HG03064 (cell line): ENCODE data around the gene U2AF1L4.

Source experiments
- ATAC-seq: cut with Tn5 transposase; IDR thresholded peaks from one replicate; pipeline ENCODE4 v1.9.1; 2021; ENCODE audit warnings: low read depth; ENCODE audit not compliant: unreplicated experiment

U2AF1L4 gene

GRCh38 chr19:35743640-35744429 is 1.4 kb downstream of the U2AF1L4 start:
- ATAC-seq: no peak

DNA sequence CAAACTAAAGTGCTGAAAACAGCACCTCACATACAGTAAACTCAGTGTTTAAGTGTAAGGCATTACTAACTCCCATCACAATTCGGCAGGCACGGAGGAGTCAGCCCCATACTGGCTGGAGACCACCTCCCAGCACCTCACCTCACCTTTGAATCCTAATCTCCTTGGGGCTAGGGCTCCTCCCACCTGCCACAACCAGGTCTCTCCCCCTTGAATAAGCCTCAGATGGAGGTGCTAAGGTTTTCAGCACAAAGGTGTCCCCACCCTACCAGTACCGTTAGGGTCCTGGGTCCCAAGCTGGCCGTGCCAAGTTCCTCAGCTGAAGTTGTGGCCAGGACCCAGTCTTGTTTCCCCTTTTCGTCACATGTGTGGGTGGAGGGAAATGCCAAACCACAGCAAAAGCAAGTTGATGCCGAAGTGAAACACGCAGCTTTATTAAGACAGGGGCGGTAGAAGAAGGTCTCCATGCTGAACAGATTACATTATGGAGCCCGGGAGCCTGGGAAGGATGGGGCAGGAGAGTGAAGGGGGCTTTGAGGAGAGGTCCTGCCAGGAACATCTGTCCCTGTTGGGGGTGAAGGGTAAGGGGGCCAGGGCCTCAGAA is 3.0 kb downstream of the U2AF1L4 start, which contains the start of gene IGFLR1:
TSS of gene IGFLR1 (minus strand) at position 332 of the 604 bp plus-strand sequence. CDS start 1,272 bp downstream, outside the sequence.
- ATAC-seq: no peak

- no peak for ATAC-seq
Observed at GRCh38 chr19:35741203-35741515, 4.1 kb downstream of the U2AF1L4 start.

DNA sequence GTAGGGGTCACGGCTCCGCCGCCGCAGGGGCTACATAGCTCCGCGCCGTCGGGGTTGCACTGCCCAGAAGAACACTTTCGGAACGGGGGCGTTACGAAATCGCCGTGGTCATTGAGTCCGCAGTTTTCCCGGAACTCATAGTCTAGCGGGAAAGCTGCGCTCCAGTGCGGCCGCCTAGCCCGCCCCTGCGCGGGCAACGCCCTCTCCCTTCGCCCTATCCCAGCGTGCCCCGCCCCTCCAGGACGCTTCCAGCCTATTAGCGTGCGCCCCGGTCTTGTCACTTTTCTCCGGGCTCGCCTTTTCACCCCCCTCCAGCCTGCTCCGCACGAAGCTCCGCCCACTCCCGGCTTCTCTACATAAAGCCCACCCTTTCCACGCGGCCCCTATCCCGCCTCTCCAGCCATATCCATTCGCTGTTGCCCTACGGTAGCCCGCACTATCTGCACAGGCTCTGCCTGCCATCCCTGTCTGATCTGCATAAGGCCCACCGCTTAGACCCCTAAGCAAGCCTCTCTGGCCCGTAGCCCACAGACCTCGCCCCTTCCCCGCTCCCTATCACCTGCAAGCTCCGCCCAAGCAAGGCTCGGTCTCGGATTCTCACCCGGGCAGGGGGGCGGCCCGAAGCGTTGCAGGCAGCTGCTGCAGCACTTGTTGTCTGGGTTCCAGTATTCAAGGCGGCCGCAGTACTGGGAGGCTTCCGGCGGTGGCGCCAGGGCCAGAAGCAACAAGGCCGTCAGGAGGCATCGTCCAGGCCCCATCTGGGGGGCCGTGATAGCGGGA is 4.6 kb downstream of the U2AF1L4 start:
- peak; percentile 48 for ATAC-seq

- peak; percentile 7 for ATAC-seq
Observed at GRCh38 chr19:35740108-35740422, 5.2 kb downstream of the U2AF1L4 start.

- ATAC-seq: no peak
Observed at GRCh38 chr19:35739275-35740107, 5.7 kb downstream of the U2AF1L4 start.

GRCh38 chr19:35738887-35739229 is 6.4 kb downstream of the U2AF1L4 start:
- no peak for ATAC-seq

DNA sequence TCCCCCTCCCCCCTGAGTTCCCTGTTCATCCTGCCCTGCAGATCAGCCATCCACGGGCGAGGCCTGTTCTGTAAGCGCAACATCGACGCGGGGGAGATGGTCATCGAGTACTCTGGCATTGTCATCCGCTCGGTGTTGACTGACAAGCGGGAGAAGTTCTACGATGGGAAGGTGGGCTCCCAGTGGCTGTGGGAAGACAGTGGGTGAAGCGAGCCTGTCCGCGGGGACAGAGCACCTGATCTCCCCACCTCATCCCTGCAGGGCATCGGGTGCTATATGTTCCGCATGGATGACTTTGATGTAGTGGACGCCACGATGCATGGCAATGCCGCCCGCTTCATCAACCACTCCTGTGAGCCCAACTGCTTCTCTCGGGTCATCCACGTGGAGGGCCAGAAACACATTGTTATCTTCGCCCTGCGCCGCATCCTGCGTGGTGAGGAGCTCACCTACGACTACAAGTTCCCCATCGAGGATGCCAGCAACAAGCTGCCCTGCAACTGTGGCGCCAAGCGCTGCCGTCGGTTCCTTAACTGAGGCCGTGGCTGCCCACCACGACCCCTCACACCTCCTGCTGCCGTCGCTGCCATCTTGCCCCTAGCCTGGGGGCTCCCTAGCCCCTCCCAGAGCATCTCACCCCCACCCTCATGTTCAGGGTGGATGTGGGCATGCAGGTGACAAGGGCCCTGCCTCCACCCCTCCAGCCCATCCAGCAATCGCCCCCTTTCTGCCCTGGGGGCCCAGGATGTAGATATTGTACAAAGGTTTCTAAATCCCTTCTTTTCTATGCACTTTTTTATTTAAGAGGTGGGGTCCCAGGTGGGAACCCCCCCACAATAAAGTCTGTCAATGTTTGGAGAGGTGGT is 7.0 kb downstream of the U2AF1L4 start:
- ATAC-seq: no peak

GRCh38 chr19:35736913-35737886 is 8.0 kb downstream of the U2AF1L4 start:
- no peak for ATAC-seq

GRCh38 chr19:35734889-35735288 is 10.3 kb downstream of the U2AF1L4 start:
- no peak for ATAC-seq

GRCh38 chr19:35734273-35734672 is 10.9 kb downstream of the U2AF1L4 start:
- no peak for ATAC-seq

- ATAC-seq: no peak
Observed at GRCh38 chr19:35733180-35734125, 11.8 kb downstream of the U2AF1L4 start.

DNA sequence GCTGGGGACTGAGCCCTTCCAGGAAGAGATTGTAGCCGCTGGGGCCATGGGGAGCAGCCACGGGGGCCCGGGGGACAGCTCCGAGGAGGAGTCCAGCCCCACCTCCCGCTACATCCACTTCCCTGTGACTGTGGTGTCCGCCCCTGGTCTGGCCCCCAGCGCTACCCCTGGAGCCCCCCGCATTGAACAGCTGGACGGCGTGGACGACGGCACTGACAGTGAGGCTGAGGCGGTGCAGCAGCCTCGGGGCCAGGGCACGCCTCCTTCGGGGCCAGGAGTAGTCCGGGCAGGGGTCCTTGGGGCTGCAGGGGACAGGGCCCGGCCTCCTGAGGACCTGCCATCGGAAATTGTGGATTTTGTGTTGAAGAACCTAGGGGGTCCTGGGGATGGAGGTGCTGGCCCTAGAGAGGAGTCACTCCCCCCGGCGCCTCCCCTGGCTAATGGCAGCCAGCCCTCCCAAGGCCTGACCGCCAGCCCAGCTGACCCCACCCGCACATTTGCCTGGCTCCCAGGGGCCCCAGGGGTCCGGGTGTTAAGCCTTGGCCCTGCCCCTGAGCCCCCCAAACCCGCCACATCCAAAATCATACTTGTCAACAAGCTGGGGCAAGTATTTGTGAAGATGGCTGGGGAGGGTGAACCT is 12.6 kb downstream of the U2AF1L4 start:
- no peak for ATAC-seq

GRCh38 chr19:35731779-35732405 is 13.3 kb downstream of the U2AF1L4 start:
- ATAC-seq: no peak

- no peak for ATAC-seq
Observed at GRCh38 chr19:35731353-35731752, 13.9 kb downstream of the U2AF1L4 start.

- no peak for ATAC-seq
Observed at GRCh38 chr19:35730326-35730725, 14.9 kb downstream of the U2AF1L4 start.

DNA sequence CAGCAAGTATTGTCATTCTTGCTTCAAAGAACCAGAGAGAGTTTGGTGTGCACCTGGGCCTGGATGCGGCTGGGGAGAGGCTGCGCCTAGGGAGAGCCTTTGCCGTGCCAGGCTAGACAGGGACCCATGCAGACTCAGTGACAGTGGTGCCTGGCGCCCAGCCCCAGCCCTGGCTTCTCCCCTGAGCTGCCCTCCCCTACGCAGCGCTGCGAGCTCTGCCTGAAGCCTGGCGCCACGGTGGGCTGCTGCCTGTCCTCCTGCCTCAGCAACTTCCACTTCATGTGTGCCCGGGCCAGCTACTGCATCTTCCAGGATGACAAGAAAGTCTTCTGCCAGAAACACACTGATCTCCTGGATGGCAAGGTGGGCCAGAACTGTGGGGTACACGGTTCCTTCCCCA is 15.5 kb downstream of the U2AF1L4 start:
- no peak for ATAC-seq
